ENCODE results near the gene PRXL2B.
"Not testable (repeated sequence)": the region's sequence is repeated elsewhere in the genome, so short reads cannot be mapped to it uniquely, and the experiment has no call there.

PRXL2B gene

DNA sequence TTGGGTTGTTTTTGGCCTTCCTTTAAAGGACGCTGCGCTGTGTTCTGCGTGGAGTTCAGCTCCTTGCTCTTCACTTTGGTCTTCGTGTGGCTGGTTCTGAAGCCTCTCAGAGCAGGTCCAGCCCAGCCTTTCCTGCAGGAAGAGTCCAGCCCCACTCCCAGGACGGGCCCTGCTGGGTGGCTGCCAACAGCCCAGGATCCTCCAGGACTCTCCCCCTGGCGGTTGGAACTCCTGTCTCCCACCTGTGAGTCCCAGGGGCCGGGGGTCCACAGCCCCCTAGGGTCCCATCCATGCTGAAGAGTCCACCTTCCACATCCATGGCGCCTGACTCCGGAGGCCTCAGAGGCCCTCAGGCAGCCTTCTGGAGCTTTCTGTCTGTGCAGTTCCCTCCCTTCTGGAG, 35.0 kb upstream of the PRXL2B start:
- DNase-seq, result not testable (repeated sequence)

DNA sequence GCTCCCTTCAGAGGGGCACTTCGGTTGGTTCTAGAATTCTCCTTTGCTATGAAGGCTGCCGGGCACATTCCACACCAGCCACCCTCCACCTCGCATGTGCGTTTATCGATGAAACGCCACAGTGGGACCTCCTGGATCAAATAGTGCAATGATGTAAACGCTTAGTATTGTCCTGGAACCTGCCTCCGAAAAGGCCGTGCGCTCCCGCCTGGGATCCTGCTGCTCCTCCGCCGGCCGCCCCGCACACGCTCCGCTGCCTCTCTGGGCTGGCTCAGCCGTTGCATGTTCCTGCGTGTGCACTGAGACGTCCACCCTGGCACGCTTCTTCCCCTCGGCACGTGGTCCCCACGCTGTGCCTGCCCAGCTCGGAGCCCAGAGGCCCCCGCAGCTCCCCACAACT, 34.4 kb upstream of the PRXL2B start:
- no peak for DNase-seq

DNA sequence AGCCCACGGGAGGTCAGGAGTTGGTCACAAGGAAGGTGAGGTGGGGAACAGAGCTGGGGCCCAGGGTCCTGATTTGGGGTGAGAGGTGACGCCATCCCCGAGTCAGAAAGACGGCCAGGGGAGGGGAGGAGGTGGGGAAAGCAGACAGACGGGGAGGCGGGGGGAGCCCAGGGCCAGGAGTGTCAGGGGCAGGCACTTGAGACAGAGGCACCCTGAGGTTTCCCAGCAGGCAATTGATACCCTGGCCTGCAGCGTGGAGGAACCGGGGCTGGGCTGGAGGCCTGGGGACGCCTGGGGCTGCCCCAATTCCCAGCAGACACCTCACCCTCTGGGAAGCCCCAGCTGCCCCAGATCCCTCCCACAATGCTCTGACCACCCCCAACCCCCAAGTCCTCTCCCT, 33.5 kb upstream of the PRXL2B start:
- DNase-seq, result not testable (repeated sequence)

DNA sequence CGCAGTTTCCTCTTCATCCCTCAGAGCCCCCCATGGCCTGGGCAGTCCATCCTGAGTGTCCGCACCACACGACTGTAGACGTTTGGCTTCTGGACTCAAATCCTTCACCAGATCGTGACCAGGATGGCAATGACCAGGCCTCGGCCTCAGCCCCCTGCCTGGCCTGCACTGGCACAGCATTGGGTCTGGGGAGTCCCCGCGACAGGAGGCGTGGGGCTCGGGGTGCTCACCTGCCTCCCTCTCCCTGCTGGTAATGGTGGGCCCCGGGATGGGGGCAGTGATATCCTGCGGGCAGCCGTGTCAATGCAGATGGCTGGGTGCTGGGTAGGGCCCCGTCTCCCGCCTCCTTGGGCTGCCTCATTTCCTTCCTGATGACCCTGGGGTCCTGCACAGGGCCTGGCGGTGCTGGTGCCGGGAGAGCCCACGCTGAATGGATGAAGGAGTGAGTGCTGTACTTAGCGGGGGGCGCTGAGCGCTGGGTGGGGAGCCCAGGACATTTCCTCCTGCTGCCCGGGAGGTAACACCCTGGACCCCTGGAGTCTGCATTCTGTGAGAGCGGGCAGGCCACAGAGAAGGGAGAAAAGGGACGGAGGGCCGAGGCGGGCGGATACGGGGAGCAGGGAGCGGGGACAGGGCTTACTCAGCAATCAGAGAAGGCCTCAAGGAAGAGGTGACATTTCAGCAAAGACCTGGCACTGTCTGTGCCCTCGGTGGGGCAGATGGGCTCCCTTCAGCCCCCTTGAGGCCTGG, 32.5 kb upstream of the PRXL2B start:
- DNase-seq, result no peak

DNA sequence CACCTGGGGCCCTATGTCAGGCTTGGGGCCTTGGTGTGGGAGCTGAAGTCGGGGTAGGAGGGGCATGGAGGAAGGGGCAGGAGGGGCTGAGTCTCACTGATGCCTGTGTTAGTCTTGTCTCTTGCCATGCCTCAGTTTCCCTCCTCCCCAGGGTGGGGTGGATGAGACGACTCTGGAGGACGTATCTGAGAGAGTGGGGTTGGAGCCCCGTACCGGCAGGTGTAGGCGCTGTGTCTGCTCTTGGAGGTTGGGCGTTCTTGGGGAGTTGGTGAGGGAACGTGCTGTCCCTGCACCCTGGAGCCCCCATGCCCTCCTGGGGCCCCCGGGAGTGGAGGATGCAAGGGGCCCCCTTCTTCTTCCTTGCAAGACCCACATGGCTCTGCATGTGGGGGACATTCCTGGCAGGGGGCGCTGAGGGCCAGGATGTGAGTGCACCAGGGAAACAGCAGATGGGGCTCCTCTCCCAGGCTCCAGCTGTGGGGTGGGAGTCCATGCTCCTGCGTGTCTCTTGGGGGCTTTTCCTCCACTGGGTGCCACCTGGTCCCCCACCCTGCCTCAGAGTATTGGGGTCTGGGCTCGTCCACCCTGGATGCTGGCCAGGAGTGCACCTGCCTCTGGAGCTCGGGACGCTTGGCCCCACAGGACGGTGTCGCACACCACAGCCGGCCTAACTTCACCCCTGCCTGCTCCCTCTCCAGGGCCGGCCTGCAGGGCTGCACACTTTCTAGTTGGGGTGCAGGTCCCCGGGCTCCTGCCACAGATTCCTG, 31.8 kb upstream of the PRXL2B start:
- no peak for DNase-seq

DNA sequence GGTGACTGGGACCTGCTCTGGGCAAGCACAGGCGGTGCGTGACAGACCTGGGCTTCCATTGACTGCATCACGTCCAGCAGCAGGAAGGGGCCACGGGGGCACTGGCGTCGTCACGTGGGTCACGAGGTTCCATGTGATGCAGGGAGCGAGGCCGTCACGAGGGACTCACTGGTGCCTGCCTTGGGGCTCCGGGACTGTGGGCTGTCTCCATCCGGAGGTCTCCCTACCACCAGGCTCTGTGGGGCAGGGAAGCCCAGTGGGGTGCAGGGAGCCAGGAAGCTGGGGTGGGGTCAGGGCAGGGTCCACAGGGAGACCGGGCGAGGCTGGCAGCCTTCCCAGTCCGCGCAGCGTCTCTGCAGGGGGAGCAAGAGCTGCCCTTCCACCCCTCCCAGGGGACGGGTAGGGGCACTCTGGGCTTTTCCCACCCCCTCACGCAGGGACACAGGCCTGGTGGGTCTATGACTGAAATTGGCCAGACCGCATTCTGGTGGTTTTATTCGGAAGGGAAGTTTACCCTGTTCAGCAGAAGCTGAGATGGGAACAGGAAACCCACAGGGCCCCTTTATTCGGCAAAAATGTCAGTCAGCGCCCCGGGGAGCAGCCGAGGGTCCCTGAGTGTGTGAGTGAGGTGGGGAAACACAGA, 30.8 kb upstream of the PRXL2B start:
- no peak for DNase-seq

DNA sequence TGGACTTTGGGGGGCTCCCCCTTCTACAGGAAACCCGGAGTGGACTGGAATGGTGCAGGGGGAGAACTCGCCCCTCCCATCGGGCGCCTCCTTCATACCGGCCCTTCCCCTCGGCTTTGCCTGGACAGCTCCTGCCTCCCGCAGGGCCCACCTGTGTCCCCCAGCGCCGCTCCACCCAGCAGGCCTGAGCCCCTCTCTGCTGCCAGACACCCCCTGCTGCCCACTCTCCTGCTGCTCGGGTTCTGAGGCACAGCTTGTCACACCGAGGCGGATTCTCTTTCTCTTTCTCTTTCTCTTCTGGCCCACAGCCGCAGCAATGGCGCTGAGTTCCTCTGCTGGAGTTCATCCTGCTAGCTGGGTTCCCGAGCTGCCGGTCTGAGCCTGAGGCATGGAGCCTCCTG, 30.3 kb upstream of the PRXL2B start, which contains the start of gene TNFRSF14:
TSS of gene TNFRSF14 (plus strand) at position 95 of the 401 bp plus-strand sequence. CDS start at position 389, 294 bp downstream.
- no peak for DNase-seq

DNA sequence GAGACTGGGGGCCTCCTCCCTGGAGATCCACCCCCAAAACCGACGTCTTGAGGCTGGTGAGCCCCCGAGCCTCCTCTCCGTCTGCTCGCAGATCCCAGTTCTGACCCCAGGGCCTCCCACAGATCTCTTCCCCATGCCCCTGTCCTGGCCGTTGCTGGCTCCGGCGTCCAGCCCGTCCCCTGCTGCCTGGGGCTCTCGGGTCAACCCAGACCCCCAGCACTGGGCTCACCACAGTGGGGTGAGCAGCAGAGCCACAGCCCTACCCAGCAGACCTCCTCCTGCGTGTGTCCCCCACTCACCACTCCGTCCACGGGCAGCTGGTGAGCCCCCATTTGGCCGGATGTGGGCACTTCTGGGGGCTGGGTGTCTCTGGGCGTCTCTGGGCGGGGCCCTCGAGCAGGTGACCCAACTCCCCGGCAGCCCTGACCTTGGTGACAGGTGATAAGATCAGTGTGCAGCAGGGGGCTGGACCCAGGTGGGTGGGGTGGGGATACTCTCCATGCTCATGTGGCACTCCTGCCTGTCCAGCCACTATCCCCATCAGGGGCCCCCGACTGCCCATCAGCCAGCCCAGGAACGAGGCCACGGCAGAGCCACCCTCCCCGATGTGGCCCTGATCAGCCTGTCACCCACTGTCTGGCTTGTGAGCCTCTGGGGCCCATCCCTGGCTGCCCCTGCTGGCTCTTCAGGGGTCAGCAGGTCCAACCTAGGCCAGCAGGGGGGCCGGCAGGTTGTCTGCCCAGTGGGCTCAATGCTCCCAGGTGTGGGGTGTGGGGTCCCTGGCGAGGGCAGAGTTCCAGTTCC, 29.7 kb upstream of the PRXL2B start:
- DNase-seq, result no peak

DNA sequence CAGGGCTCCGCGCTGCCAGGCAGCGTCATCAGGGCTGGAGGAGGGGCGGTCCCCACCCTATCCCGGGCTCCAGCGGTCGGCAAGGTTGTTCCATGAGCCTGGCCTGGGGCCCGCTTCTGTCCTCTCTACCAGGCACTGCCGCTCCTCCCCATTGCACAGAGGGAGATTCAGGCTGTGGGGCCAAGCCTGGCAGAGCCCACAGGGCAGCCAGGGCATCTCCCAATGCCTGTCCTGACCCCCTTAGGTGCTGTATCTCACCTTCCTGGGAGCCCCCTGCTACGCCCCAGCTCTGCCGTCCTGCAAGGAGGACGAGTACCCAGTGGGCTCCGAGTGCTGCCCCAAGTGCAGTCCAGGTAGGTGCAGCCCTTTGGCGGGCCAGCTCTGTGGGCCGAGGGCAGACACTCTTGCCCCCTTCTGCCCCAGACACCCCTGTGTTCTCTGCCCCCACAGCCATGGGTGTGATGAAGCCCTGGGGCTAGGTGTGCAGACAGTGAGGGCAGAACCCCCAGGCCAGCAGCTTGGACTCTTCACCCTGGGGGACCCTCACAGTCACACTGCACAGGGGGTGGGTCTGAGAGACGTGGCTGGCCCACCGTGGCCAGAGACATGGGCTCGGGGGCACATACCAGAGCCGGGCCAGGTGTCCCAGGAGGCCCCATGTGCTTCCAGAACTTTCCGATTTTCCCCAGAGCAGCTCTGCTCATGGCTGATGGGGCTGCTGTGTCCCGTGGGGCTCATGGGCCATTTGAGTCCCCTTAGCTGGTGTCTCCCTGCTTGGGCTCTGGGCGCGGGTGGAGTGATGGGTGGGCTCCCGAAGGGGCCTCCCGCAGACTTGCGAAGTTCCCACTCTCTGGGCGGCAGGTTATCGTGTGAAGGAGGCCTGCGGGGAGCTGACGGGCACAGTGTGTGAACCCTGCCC, 28.8 kb upstream of the PRXL2B start:
- DNase-seq, result no peak

DNA sequence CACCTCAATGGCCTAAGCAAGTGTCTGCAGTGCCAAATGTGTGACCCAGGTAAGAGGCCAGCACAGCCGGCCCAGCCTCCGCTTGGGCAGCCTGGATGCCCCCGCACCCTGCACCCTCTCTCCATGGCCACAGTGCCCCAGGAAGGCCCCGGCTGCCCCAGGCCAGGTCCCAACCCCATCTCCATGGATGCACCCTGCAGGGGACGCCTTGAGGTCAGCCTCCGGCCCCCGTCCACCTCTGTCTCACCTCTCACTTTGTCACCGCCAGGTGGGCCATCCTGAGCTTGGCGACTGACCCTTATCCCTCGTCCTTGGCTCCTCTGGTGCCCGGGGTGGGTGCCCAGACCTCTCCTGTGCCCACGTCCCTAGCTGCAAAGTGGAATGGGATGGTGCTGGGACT, 28.2 kb upstream of the PRXL2B start:
- DNase-seq, result no peak

DNA sequence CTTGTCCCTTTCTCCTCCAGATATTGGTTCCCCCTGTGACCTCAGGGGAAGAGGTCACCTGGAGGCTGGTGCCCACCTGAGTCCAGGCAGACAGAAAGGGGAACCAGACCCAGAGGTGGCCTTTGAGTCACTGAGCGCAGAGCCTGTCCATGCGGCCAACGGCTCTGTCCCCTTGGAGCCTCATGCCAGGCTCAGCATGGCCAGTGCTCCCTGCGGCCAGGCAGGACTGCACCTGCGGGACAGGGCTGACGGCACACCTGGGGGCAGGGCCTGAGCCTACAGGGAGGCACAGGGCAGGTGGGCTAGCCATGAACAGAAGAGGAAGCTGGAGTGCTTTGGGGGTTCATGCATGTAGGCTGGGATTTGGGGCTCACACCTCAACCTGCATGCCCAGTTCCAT, 27.7 kb upstream of the PRXL2B start:
- no peak for DNase-seq

DNA sequence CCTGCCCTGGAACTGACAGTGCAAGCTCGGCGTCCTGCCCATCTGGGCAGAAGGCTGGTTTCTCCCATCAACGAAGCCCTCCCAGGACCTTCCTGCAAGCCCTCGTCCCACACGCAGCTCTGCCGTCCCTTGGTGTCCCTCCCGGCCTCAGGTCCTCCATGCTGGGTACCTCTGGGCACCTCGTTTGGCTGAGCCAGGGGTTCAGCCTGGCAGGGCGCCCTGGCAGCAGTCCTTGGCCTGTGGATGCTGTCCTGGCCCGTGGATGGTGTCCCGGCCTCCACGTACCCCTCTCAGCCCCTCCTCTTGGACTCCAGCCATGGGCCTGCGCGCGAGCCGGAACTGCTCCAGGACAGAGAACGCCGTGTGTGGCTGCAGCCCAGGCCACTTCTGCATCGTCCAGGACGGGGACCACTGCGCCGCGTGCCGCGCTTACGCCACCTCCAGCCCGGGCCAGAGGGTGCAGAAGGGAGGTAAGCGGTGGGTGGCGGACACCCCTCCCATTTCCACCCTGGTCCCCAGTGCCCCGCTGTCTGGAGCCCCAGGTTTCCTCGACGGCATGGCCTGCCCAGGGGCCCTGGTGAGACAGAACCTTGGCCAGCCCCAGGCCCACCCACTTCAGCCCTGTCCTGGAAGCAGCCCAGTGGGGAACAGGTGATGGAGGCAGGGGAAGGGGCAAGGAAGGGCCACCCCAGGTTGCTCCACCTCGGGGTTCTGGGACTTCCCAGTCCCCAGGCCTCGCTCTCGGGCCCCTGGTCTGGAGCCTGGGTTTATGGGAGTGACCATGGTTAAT, 26.9 kb upstream of the PRXL2B start:
- no peak for DNase-seq

DNA sequence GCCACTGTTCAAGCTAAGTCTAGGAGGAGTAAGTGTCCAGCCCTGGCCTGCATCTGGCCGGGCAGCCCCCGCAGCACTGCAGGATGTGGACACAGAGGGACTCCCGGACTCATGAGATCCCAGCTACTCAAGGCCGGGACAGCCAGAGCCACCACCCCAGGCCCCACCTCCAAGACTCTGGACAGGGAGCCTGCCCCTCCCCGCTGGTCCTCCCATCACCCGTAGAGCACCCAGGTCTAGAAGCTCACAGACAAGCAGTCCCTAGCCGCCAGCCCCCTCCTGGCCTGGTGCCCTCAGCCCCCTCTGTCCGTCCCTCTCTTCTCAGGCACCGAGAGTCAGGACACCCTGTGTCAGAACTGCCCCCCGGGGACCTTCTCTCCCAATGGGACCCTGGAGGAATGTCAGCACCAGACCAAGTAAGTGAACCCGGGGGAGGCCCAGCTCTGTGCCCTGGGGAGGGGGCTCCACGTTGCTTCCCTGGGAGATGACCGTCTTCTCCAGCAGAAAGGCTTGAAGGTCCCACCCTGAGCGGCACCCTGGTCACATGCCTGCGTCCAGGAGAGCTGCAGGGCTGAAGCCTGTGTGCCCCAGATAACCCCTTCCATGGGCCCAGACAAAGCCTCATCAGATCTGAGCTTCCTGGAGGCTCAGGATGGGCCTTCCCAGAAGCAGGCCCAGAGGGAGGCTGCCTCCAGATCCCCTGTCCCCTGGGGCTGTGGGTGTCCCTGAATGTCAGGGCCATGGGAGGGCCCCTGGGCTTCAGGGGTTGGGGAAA, 26.1 kb upstream of the PRXL2B start:
- no peak for DNase-seq

DNA sequence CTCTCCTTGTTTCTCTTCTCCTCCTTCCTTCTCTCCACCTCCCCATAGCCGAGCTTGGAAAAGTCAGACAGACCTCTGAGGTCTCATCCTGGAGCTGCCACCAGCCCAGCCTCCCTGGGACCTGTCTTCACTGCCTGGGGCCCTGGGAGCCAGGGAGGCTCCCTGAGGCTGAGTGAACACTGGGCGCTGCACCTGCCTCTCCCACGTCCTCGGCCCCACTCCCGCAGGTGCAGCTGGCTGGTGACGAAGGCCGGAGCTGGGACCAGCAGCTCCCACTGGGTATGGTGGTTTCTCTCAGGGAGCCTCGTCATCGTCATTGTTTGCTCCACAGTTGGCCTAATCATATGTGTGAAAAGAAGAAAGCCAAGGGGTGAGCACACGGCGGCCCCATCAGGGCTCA, 25.1 kb upstream of the PRXL2B start:
- no peak for DNase-seq

DNA sequence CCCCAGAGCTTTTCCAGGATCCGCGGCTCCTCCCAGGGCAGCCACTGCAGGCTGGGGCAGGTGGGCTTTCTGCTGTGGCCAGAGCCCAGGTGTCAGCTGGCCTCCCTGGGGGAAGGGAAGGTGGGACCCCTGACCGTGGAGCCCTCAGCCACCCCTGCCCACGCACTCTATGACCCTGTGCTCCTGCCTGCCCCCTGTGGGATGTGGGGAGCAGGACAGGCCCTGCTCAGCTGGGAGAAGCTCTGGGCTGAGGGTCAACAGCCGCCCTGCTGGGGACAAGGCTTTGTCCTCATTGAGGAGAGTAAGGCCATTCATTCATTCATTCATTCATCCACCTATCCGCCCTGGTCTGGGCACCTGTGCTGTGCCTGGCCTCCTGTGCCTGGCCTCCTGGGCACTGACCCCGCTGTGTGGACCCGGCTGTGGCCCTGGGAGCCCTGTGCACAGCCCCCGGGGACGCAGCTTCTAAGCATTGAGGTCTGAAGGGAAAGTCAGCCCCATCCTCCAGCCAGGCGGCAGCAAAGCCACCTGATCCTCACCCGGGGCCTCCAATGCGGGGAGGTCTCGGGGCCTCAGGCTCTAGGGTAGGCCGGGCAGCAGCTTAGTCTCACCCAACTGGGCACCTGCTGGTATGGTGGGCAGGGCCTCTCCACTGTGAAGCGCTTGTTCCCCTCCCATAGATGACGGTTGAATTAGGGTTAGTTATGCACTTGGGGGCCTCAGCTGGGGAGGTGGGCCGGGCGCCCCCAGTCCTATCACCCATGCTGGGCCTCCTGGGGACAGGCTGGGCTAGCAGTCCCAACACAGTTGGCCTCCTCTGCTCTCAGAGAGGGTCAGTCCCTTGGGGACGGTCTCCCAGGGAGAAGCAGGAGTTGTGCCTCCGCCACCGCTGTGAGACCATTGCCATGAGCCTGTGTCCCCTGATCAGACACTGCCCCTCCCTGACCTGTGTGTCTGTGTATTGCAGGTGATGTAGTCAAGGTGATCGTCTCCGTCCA, 24.4 kb upstream of the PRXL2B start:
- DNase-seq, result no peak

DNA sequence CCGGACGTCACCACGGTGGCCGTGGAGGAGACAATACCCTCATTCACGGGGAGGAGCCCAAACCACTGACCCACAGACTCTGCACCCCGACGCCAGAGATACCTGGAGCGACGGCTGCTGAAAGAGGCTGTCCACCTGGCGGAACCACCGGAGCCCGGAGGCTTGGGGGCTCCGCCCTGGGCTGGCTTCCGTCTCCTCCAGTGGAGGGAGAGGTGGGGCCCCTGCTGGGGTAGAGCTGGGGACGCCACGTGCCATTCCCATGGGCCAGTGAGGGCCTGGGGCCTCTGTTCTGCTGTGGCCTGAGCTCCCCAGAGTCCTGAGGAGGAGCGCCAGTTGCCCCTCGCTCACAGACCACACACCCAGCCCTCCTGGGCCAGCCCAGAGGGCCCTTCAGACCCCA, 23.4 kb upstream of the PRXL2B start:
- DNase-seq, result no peak

DNA sequence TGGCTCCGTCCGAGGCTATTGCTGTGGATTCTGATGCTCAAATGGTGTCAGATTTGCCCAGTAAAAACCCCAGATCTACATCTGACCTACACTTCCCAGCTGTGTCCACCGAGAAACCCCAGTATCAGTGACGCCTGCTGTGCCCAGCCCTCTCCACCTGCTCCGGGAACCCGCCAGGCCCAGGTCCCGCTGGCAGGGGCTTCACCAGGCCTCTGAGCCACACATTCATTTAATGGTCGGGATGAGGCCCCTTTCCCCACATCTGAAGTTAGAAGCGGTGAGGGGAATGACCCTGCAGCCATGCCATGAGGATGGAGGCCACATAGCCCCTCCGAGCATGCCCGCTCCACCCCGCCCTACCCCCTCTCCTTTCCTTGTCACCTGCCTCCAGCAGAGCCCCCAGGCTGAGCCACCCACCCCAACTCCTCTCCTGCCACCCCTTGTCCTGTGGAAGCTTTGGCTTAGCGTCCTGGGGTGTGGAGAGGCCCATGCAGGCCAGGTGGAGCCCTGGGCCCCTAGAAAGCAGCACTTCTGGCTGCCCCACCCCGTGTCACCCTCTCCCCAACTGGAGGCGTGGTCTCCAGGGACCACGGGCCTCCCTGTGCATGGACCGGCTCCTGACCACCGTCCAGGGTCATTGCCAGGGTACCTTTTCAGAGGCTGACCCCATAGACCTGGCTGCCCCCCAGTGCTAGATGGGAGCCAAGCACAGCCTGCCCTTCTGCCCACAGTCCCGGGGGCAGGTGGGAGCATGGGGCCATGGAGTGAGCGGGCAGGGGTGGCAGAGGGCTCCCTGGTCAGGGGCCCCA, 22.4 kb upstream of the PRXL2B start:
- DNase-seq, result no peak

DNA sequence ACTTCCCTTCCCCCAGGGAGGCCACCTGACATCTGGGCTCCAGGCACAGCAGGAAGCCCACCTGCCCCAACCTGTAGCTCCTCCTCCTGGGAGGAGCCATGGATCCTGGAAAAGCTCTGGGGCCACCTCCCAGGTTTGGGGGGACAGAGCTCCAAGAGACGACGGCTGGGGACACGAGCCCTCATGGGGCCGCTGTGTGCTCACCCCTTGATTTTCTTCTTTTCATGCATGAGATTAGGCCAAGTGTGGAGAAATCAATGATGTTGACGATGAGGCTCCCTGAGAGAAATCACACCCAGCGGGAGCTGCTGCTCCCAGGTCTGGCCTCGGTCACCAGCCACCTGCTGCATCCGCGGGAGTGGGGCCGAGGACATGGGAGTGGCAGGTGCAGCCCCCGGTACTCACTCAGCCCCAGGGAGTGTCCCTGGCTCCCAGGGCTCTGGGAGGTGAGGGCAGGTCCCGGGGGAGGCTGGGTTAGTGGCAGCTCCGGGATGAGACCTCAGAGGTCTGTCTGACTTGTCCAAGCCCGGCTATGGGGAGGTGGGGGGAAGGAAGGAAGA, 21.7 kb upstream of the PRXL2B start:
- DNase-seq, result no peak
